Measurements from ENCODE around the gene STOML2. TPM values are rescaled to one million over a fixed set of nuclear protein-coding genes. Genes with fewer than 3 reads are reported as not detected.
"Not testable (repeated sequence)": the region's sequence is repeated elsewhere in the genome, so short reads cannot be mapped to it uniquely, and the experiment has no call there.

STOML2 gene, protein sequence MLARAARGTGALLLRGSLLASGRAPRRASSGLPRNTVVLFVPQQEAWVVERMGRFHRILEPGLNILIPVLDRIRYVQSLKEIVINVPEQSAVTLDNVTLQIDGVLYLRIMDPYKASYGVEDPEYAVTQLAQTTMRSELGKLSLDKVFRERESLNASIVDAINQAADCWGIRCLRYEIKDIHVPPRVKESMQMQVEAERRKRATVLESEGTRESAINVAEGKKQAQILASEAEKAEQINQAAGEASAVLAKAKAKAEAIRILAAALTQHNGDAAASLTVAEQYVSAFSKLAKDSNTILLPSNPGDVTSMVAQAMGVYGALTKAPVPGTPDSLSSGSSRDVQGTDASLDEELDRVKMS
- 100 to 1,000 TPM in 1 of 4 donors, 10 to 100 TPM in 3; 58.4 to 107 (median 63.4) TPM for total RNA-seq

DNA sequence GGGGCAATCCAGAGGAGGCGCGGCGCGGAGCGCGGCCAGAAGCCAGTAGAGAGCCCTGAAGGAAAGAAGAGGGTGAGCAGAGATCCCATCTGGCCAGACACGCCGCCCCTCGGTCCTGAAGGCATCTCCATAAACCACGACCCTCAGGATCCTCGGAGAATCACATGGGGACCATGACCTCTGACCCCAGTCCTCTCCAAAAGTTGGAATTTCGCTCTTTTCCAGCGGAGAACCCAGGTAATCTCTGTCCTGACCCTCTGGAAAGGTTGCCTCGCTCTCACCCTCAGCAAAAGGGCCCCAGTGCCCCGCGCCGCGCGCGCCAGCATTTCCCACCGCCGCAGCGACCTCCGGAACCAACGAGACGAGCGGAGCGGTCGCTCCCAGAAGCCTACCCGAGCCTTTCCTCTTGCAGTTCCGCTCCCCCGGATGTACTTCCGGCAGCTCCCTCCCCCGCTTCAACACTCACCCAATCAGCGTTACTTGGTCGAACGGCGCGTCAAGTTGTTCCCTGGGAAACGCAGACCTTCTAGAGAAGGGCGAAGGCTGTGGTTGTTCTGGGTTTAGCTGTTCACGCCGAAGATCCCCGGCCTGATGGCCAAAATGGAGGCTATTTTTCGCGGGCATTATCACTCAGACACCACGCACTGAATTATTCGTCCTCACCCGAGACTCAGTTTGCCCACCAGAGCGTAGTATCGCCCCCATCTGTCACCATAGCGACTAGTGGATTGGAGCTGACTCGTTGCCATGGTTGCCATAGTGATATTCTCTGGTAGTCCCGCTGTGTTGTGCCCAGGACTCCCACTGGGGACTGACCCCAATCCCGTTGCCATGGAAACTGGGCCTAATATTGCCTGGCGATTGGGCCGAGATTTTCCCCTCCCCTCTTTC lies at the start of gene STOML2:
Gene STOML2 (minus strand): TSS at position 363 of the 891 bp plus-strand sequence. CDS start 37 bp downstream, at position 326.
- TF ChIP-seq, protein P1, sequence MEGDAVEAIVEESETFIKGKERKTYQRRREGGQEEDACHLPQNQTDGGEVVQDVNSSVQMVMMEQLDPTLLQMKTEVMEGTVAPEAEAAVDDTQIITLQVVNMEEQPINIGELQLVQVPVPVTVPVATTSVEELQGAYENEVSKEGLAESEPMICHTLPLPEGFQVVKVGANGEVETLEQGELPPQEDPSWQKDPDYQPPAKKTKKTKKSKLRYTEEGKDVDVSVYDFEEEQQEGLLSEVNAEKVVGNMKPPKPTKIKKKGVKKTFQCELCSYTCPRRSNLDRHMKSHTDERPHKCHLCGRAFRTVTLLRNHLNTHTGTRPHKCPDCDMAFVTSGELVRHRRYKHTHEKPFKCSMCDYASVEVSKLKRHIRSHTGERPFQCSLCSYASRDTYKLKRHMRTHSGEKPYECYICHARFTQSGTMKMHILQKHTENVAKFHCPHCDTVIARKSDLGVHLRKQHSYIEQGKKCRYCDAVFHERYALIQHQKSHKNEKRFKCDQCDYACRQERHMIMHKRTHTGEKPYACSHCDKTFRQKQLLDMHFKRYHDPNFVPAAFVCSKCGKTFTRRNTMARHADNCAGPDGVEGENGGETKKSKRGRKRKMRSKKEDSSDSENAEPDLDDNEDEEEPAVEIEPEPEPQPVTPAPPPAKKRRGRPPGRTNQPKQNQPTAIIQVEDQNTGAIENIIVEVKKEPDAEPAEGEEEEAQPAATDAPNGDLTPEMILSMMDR (IDR thresholded peaks at IDR 0.05), result peak in 2 of 4 experiments; percentile 24 to 48
- peak; percentile 47 to 66 for TF ChIP-seq POLR2A (IDR thresholded peaks at IDR 0.05)
- intact Hi-C loops (cut with DNase I; ENCODE audit: low total_unique reads), result no loop called here
- peak; percentile 94 to 96 for DNase-seq
- H3K36me3 ChIP-seq, result no peaks in the 10 kb centered on the region
- H3K27ac ChIP-seq, result peak within 1 kb of the TSS; percentile 90
- no peaks in the 10 kb centered on the region for H3K9me3 ChIP-seq
- no peaks in the 10 kb centered on the region for H3K4me1 ChIP-seq
- H3K4me3 ChIP-seq, result peak within 1 kb of the TSS; percentile 60 to 95
- no peaks in the 10 kb centered on the region for H3K27me3 ChIP-seq

DNA sequence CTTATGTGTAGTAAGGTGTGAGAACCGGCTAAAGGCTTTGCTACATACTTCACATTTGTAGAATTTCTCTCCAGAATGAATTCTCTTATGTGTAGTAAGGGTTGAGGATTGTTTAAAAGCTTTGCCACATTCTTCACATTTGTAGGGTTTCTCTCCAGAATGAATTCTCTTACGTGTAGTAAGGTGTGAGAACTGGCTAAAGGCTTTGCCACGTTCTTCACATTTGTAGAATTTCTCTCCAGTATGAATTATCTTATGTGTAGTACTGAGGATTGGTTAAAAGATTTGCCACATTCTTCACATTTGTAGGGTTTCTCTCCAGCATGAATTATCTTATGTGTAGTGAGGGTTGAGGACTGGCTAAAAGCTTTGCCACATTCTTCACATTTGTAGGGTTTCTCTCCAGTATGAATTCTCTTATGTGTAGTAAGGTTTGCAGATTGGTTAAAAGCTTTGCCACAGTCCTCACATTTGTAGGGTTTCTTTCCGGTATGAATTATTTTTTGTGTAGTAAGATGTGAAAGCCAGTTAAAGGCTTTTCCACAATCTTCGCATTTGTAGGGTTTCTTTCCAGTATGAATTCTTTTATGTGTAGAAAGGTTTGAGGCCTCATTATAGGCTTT lies 45.1 kb upstream of the STOML2 start:
- H3K27ac ChIP-seq; H3K36me3 ChIP-seq; H3K27me3 ChIP-seq; H3K9me3 ChIP-seq; H3K4me1 ChIP-seq; intact Hi-C loops (cut with DNase I; ENCODE audit: low total_unique reads); DNase-seq; H3K4me3 ChIP-seq: not testable (repeated sequence)

DNA sequence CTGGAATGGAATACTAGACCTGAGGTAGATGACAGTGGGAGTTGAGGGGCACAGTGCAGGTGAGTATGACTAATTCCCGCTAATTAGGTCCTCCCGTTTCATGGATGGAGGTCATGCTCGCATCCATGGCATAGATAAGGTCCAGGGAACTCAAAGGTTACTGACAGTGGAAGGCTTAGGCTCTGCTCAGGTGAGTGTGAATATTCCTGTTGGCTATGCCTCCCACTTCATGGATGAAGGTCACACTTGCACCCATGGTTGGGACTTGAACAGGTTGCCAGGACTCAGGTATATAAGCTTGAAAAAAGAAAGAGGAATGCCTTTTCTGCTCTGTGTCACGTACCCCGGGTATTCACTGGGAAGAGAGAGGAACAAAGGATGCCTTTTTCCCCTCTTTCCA lies 39.1 kb upstream of the STOML2 start:
- no peak for DNase-seq
- Histone ChIP-seq H3K27me3 (no peaks in the 10 kb centered on the region), H3K4me3 (no peak overlapping the region), H3K36me3 (no peaks in the 10 kb centered on the region), H3K27ac (no peak overlapping the region), H3K9me3 (peaks cover 0 to 11% of the 10 kb centered on the region in 2 donors), H3K4me1 (no peaks in the 10 kb centered on the region)
- no peak for TF ChIP-seq POLR2A (IDR thresholded peaks at IDR 0.05)
- TF ChIP-seq, protein P1 (IDR thresholded peaks at IDR 0.05), result no peak
- intact Hi-C loops (cut with DNase I; ENCODE audit: low total_unique reads), result no loop called here

- TF ChIP-seq, protein P1 (IDR thresholded peaks at IDR 0.05), result no peak
- TF ChIP-seq POLR2A (IDR thresholded peaks at IDR 0.05), result no peak
- Histone ChIP-seq H3K27ac (no peak overlapping the region), H3K36me3 (no peaks in the 10 kb centered on the region), H3K27me3 (no peaks in the 10 kb centered on the region), H3K4me3 (no peak overlapping the region), H3K4me1 (no peaks in the 10 kb centered on the region), H3K9me3 (peaks cover 0 to 11% of the 10 kb centered on the region in 2 donors)
- intact Hi-C loops (cut with DNase I; ENCODE audit: low total_unique reads), result no loop called here
- DNase-seq, result no peak
Observed at GRCh38 chr9:35140093-35140492, 37.2 kb upstream of the STOML2 start.

DNA sequence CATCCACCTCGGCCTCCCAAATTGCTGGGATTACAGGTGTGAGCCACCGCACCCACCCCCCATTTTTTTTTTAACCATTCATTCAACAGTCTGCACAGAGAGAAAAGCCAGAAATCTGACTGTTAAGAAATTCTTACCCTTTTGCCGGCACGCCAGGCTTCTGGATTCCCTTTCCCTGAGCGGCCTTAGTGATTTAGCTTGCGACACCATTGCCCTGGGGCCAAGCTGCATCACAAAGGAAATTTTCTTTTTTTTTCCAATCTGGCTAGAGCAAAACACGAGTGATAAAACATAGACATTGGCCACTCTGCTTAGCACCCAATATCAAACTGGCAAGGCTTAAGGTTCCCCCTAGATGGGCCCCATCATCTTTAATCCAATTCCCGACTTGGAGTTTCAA lies 33.9 kb upstream of the STOML2 start:
- TF ChIP-seq, protein P1 (IDR thresholded peaks at IDR 0.05), result no peak
- Histone ChIP-seq H3K27ac (no peak overlapping the region), H3K4me3 (no peak overlapping the region), H3K9me3 (peaks cover 0 to under 1% of the 10 kb centered on the region in 2 donors), H3K36me3 (no peaks in the 10 kb centered on the region), H3K4me1 (no peaks in the 10 kb centered on the region), H3K27me3 (no peaks in the 10 kb centered on the region)
- DNase-seq, result no peak
- intact Hi-C loops (cut with DNase I; ENCODE audit: low total_unique reads), result no loop called here
